ENCODE measurements around the gene PPIL4. TPM values are rescaled to one million over a fixed set of nuclear protein-coding genes. Genes with fewer than 3 reads are reported as not detected.

PPIL4 gene
- total RNA-seq, 2 experiments from 2014 or later: 20.8 to 21.9 TPM

DNA sequence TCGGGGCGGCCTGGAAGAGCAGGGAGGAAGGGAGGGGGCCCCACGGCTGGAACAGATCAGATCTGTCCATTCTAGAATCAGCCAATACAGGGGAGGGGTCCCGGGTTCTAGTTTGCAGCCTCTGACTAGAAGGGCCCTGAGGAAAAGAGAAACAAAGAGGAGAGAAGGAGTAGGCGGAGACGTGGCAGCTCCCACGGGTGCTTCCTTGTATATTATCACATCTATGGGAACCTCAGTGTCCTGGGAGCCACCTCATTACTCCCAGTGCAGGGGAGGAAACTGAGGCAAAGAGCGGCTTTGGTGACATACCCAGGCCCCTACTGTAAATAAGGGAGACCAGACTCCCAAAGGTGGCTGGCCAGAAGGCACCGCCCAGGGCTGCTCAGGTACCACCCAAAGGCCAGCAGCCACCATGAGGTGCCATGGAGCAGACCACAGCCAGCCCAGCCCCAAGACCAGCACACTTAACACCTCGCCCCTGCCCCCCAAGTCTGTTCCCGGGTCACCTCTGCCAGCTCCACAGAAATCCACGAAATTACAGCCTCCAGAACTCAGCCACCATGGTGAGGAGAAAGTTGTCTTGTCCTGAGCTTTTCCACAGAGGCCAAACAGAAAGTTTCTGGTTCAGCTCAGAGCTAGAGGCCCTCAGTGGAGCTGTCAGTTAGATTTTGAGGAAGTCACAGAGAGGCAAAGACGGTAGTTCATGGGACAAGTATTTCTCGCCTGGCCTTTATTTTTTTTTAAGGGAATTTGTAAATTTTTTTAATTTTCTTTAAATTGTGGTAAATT lies 63.1 kb downstream of the PPIL4 start:
- DNase-seq (peak; percentile 38), ATAC-seq (no peak)
- CTCF ChIA-PET: interaction anchor here (0.6 to 3.9 kb wide), 3 partner anchors 22 to 456 kb away, joined by 3 to 32 read pairs (median 3); no protein-coding TSS in a partner anchor
- no peaks in the 10 kb centered on the region for H3K27me3 Mint-ChIP-seq
- peak overlapping the region; percentile 99 for H3K27ac Mint-ChIP-seq
- peaks cover 51% of the 10 kb centered on the region for H3K36me3 Mint-ChIP-seq (ENCODE audit: low read depth)
- no peaks in the 10 kb centered on the region for H3K9me3 Mint-ChIP-seq
- H3K4me3 Mint-ChIP-seq: peak overlapping the region; percentile 85
- POLR2A ChIA-PET: interaction anchor here (0.6 to 1.7 kb wide), 5 partner anchors 11 to 346 kb away, joined by 3 to 4 read pairs (median 3); partner anchors contain the start of gene PPIL4
- TF ChIP-seq CTCF (IDR thresholded peaks at IDR 0.05): no peak
- peaks cover 66% of the 10 kb centered on the region for H3K4me1 Mint-ChIP-seq (ENCODE audit: low read depth)
- intact Hi-C loops (cut with micrococcal nuclease): no loop called here

- Mint-ChIP-seq H3K4me1 (ENCODE audit: low read depth) (peaks cover 68% of the 10 kb centered on the region), H3K27ac (peak overlapping the region; percentile 99), H3K9me3 (no peaks in the 10 kb centered on the region), H3K27me3 (no peaks in the 10 kb centered on the region), H3K4me3 (peak overlapping the region; percentile 85), H3K36me3 (ENCODE audit: low read depth) (peaks cover 54% of the 10 kb centered on the region)
- ATAC-seq (no peak), DNase-seq (peak; percentile 36)
- ChIA-PET POLR2A (interaction anchor here (1.4 kb wide), 1 partner anchor 9 kb away, joined by 3 read pairs; no protein-coding TSS in a partner anchor), CTCF (interaction anchor here (0.8 to 2.2 kb wide), 7 partner anchors 12 to 452 kb away, joined by 3 to 14 read pairs (median 5); partner anchors contain the start of gene PPIL4)
- TF ChIP-seq CTCF (IDR thresholded peaks at IDR 0.05): no peak
- intact Hi-C loops (cut with micrococcal nuclease): no loop called here
Observed at GRCh38 chr6:149480502-149481280, 65.2 kb downstream of the PPIL4 start.

- ATAC-seq (no peak), DNase-seq (no peak)
- Mint-ChIP-seq H3K4me1 (ENCODE audit: low read depth) (peaks cover 55% of the 10 kb centered on the region), H3K4me3 (peak overlapping the region; percentile 16), H3K9me3 (no peaks in the 10 kb centered on the region), H3K36me3 (ENCODE audit: low read depth) (peaks cover 49% of the 10 kb centered on the region), H3K27me3 (no peaks in the 10 kb centered on the region), H3K27ac (peak overlapping the region; percentile 55)
- CTCF ChIA-PET: interaction anchor here (0.9 to 2.2 kb wide), 5 partner anchors 32 to 450 kb away, joined by 3 to 14 read pairs (median 9); partner anchors contain the start of gene PPIL4
- POLR2A ChIA-PET: interaction anchor here (0.6 to 1.1 kb wide), 3 partner anchors 24 to 420 kb away, joined by 3 to 4 read pairs (median 4); no protein-coding TSS in a partner anchor
- no peak for TF ChIP-seq CTCF (IDR thresholded peaks at IDR 0.05)
- intact Hi-C loops (cut with micrococcal nuclease): no loop called here
Observed at GRCh38 chr6:149478631-149479314, 67.1 kb downstream of the PPIL4 start.

- H3K4me3 Mint-ChIP-seq: no peak overlapping the region
- no peak for TF ChIP-seq CTCF (IDR thresholded peaks at IDR 0.05)
- ATAC-seq (no peak), DNase-seq (no peak)
- ChIA-PET CTCF (interaction anchor here (1.6 kb wide), 1 partner anchor 40 kb away, joined by 5 read pairs; no protein-coding TSS in a partner anchor), POLR2A (interaction anchor here (0.6 to 1.5 kb wide), 3 partner anchors 10 to 37 kb away, joined by 3 to 5 read pairs (median 4); no protein-coding TSS in a partner anchor)
- no peak overlapping the region for H3K27ac Mint-ChIP-seq
- H3K36me3 Mint-ChIP-seq (ENCODE audit: low read depth): peaks cover 52% of the 10 kb centered on the region
- peaks cover 53% of the 10 kb centered on the region for H3K4me1 Mint-ChIP-seq (ENCODE audit: low read depth)
- no peaks in the 10 kb centered on the region for H3K9me3 Mint-ChIP-seq
- H3K27me3 Mint-ChIP-seq: no peaks in the 10 kb centered on the region
- intact Hi-C loops (cut with micrococcal nuclease): no loop called here
Observed at GRCh38 chr6:149477544-149477943, 68.3 kb downstream of the PPIL4 start.
